Stimulated activated CD8-positive, alpha-beta memory T cell treated with anti-CD3 and anti-CD28 coated beads, Interleukin-12 subunit alpha, Interleukin-12 subunit beta, amount 100 ng/mL, for 1 hour (primary cell): ENCODE results near the gene ZNF808.
"Not testable (repeated sequence)": the region's sequence is repeated elsewhere in the genome, so short reads cannot be mapped to it uniquely, and the experiment has no call there.

Source experiments
- DNase-seq: peaks from one replicate; pipeline ENCODE4 v3.0.0-alpha.2; 2020; ENCODE audit warnings: low read depth

The ZNF808 gene

GRCh38 chr19:52535771-52536447, 8.4 kb downstream of the ZNF808 start:
- peak; percentile 83 for DNase-seq

GRCh38 chr19:52536448-52536800, 9.0 kb downstream of the ZNF808 start:
- DNase-seq, result no peak

GRCh38 chr19:52538815-52539214, 11.3 kb downstream of the ZNF808 start:
- not testable (repeated sequence) for DNase-seq

GRCh38 chr19:52541176-52541575, 13.7 kb downstream of the ZNF808 start:
- not testable (repeated sequence) for DNase-seq

- no peak for DNase-seq
Observed at GRCh38 chr19:52541608-52542007, 14.1 kb downstream of the ZNF808 start.

GRCh38 chr19:52542541-52542940, 15.1 kb downstream of the ZNF808 start:
- not testable (repeated sequence) for DNase-seq

GRCh38 chr19:52542984-52543664, 15.7 kb downstream of the ZNF808 start:
- no peak for DNase-seq

- DNase-seq, result no peak
Observed at GRCh38 chr19:52554216-52554971, 26.9 kb downstream of the ZNF808 start.

- DNase-seq, result no peak
Observed at GRCh38 chr19:52557231-52557995, 29.9 kb downstream of the ZNF808 start.

- not testable (repeated sequence) for DNase-seq
Observed at GRCh38 chr19:52558732-52559445, 31.4 kb downstream of the ZNF808 start.

GRCh38 chr19:52561611-52562010, 34.1 kb downstream of the ZNF808 start:
- DNase-seq, result not testable (repeated sequence)

- no peak for DNase-seq
Observed at GRCh38 chr19:52566121-52566520, 38.7 kb downstream of the ZNF808 start.

GRCh38 chr19:52566588-52566987, 39.1 kb downstream of the ZNF808 start:
- DNase-seq, result no peak

- DNase-seq, result no peak
Observed at GRCh38 chr19:52567921-52568320, 40.5 kb downstream of the ZNF808 start.

GRCh38 chr19:52569638-52569999, 42.2 kb downstream of the ZNF808 start:
- not testable (repeated sequence) for DNase-seq

- DNase-seq, result peak; percentile 92
Observed at GRCh38 chr19:52570000-52570861, 42.8 kb downstream of the ZNF808 start, which contains the start of gene ZNF701. Gene ZNF701, plus strand, starts transcription at chr19:52570287. Its CDS starts 3,861 bp downstream, at chr19:52574148.

GRCh38 chr19:52584736-52585440, 57.4 kb downstream of the ZNF808 start:
- no peak for DNase-seq

- DNase-seq, result no peak
Observed at GRCh38 chr19:52585604-52586003, 58.1 kb downstream of the ZNF808 start.

GRCh38 chr19:52590728-52591127, 63.3 kb downstream of the ZNF808 start:
- DNase-seq, result no peak

- no peak for DNase-seq
Observed at GRCh38 chr19:52592301-52592700, 64.8 kb downstream of the ZNF808 start.
